ENCODE data around the gene CAMK2B. TPM values are rescaled to one million over a fixed set of nuclear protein-coding genes. Genes with fewer than 3 reads are reported as not detected.

Gene CAMK2B
- total and polyA plus RNA-seq, 9 donors, result 3.1 to 13.9 (median 10.1) TPM

GRCh38 chr7:44224080-44224973 is 101.1 kb downstream of the CAMK2B start:
- peaks cover 42% of the 10 kb centered on the region for H3K4me1 ChIP-seq (ENCODE audit: control insufficient read depth, insufficient read depth, low read length)
- H3K27me3 ChIP-seq (ENCODE audit: control insufficient read depth, insufficient read depth, low read length), result peaks cover 2% of the 10 kb centered on the region
- no peak overlapping the region for H3K27ac ChIP-seq (ENCODE audit: low read length)
- H3K36me3 ChIP-seq (ENCODE audit: control insufficient read depth, insufficient read depth, low read length), result no peaks in the 10 kb centered on the region
- no peak overlapping the region for H3K4me3 ChIP-seq (ENCODE audit: low read length)
- peaks cover 3% of the 10 kb centered on the region for H3K9me3 ChIP-seq (replicated peaks; ENCODE audit: control insufficient read depth, low read depth, low read length)
- no peak for DNase-seq
- whole genome bisulfite sequencing (ENCODE audit: insufficient coverage), result 45% methylated on average over 10 of the region's 18 CpGs

- WGBS (ENCODE audit: insufficient coverage), result 33% methylated on average over 4 of the region's 5 CpGs
- H3K4me1 ChIP-seq (ENCODE audit: control insufficient read depth, insufficient read depth, low read length), result peaks cover 47% of the 10 kb centered on the region
- no peaks in the 10 kb centered on the region for H3K36me3 ChIP-seq (ENCODE audit: control insufficient read depth, insufficient read depth, low read length)
- peaks cover 9% of the 10 kb centered on the region for H3K9me3 ChIP-seq (replicated peaks; ENCODE audit: control insufficient read depth, low read depth, low read length)
- H3K4me3 ChIP-seq (ENCODE audit: low read length), result no peak overlapping the region
- DNase-seq, result no peak
- no peak overlapping the region for H3K27ac ChIP-seq (ENCODE audit: low read length)
- H3K27me3 ChIP-seq (ENCODE audit: control insufficient read depth, insufficient read depth, low read length), result peaks cover 2% of the 10 kb centered on the region
Measured at GRCh38 chr7:44223362-44224079, 101.9 kb downstream of the CAMK2B start.

GRCh38 chr7:44222776-44223261 is 102.6 kb downstream of the CAMK2B start:
- H3K27ac ChIP-seq (ENCODE audit: low read length), result no peak overlapping the region
- no peaks in the 10 kb centered on the region for H3K36me3 ChIP-seq (ENCODE audit: control insufficient read depth, insufficient read depth, low read length)
- 84% methylated on average over 11 of the region's 11 CpGs for WGBS (ENCODE audit: insufficient coverage)
- peaks cover 9% of the 10 kb centered on the region for H3K9me3 ChIP-seq (replicated peaks; ENCODE audit: control insufficient read depth, low read depth, low read length)
- peaks cover 2% of the 10 kb centered on the region for H3K27me3 ChIP-seq (ENCODE audit: control insufficient read depth, insufficient read depth, low read length)
- H3K4me3 ChIP-seq (ENCODE audit: low read length), result no peak overlapping the region
- DNase-seq, result no peak
- peaks cover 54% of the 10 kb centered on the region for H3K4me1 ChIP-seq (ENCODE audit: control insufficient read depth, insufficient read depth, low read length)

- 79% methylated on average over 10 of the region's 11 CpGs for WGBS (ENCODE audit: insufficient coverage)
- no peak for DNase-seq
- Histone ChIP-seq H3K27ac (ENCODE audit: low read length) (no peak overlapping the region), H3K36me3 (ENCODE audit: control insufficient read depth, insufficient read depth, low read length) (no peaks in the 10 kb centered on the region), H3K9me3 (replicated peaks; ENCODE audit: control insufficient read depth, low read depth, low read length) (peaks cover 9% of the 10 kb centered on the region), H3K4me3 (ENCODE audit: low read length) (no peak overlapping the region), H3K4me1 (ENCODE audit: control insufficient read depth, insufficient read depth, low read length) (peaks cover 61% of the 10 kb centered on the region), H3K27me3 (ENCODE audit: control insufficient read depth, insufficient read depth, low read length) (peaks cover 2% of the 10 kb centered on the region)
Measured at GRCh38 chr7:44222074-44222473, 103.3 kb downstream of the CAMK2B start.

GRCh38 chr7:44221231-44221791 is 104.1 kb downstream of the CAMK2B start:
- H3K4me1 ChIP-seq (ENCODE audit: control insufficient read depth, insufficient read depth, low read length), result peaks cover 66% of the 10 kb centered on the region
- H3K4me3 ChIP-seq (ENCODE audit: low read length), result no peak overlapping the region
- H3K27ac ChIP-seq (ENCODE audit: low read length), result no peak overlapping the region
- no peak for DNase-seq
- peaks cover 2% of the 10 kb centered on the region for H3K27me3 ChIP-seq (ENCODE audit: control insufficient read depth, insufficient read depth, low read length)
- 41% methylated on average over 28 of the region's 30 CpGs for WGBS (ENCODE audit: insufficient coverage)
- no peaks in the 10 kb centered on the region for H3K36me3 ChIP-seq (ENCODE audit: control insufficient read depth, insufficient read depth, low read length)
- peaks cover 9% of the 10 kb centered on the region for H3K9me3 ChIP-seq (replicated peaks; ENCODE audit: control insufficient read depth, low read depth, low read length)

GRCh38 chr7:44220358-44221112 is 104.9 kb downstream of the CAMK2B start:
- 89% methylated on average over 15 of the region's 24 CpGs for WGBS (ENCODE audit: insufficient coverage)
- peaks cover 66% of the 10 kb centered on the region for H3K4me1 ChIP-seq (ENCODE audit: control insufficient read depth, insufficient read depth, low read length)
- DNase-seq, result no peak
- no peak overlapping the region for H3K4me3 ChIP-seq (ENCODE audit: low read length)
- no peaks in the 10 kb centered on the region for H3K36me3 ChIP-seq (ENCODE audit: control insufficient read depth, insufficient read depth, low read length)
- no peak overlapping the region for H3K27ac ChIP-seq (ENCODE audit: low read length)
- peaks cover 9% of the 10 kb centered on the region for H3K9me3 ChIP-seq (replicated peaks; ENCODE audit: control insufficient read depth, low read depth, low read length)
- peaks cover 2% of the 10 kb centered on the region for H3K27me3 ChIP-seq (ENCODE audit: control insufficient read depth, insufficient read depth, low read length)

DNA sequence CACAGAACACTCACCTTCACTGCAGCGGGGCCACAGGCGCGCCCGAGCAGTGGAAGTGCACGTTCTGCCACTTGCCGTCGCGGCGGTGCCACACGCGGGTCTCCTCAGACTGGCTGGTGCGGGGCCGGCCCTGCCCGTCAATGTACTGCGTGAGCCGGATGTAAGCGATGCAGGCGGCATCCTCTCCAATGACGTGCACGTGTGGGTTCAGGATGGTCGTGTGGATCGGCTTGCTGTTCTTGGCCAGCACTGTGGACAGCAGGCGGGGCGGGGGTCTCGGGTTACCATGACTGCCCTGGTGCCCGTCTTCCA is 105.4 kb downstream of the CAMK2B start:
- H3K9me3 ChIP-seq (replicated peaks; ENCODE audit: control insufficient read depth, low read depth, low read length), result peaks cover 9% of the 10 kb centered on the region
- WGBS (ENCODE audit: insufficient coverage), result 92% methylated on average over 22 of the region's 26 CpGs
- H3K36me3 ChIP-seq (ENCODE audit: control insufficient read depth, insufficient read depth, low read length), result no peaks in the 10 kb centered on the region
- peaks cover 2% of the 10 kb centered on the region for H3K27me3 ChIP-seq (ENCODE audit: control insufficient read depth, insufficient read depth, low read length)
- H3K4me1 ChIP-seq (ENCODE audit: control insufficient read depth, insufficient read depth, low read length), result peaks cover 64% of the 10 kb centered on the region
- no peak for DNase-seq
- H3K27ac ChIP-seq (ENCODE audit: low read length), result no peak overlapping the region
- no peak overlapping the region for H3K4me3 ChIP-seq (ENCODE audit: low read length)

- Histone ChIP-seq H3K27ac (ENCODE audit: low read length) (no peak overlapping the region), H3K9me3 (replicated peaks; ENCODE audit: control insufficient read depth, low read depth, low read length) (peaks cover 9% of the 10 kb centered on the region), H3K4me3 (ENCODE audit: low read length) (no peak overlapping the region), H3K4me1 (ENCODE audit: control insufficient read depth, insufficient read depth, low read length) (peaks cover 64% of the 10 kb centered on the region), H3K36me3 (ENCODE audit: control insufficient read depth, insufficient read depth, low read length) (no peaks in the 10 kb centered on the region), H3K27me3 (ENCODE audit: control insufficient read depth, insufficient read depth, low read length) (peaks cover 2% of the 10 kb centered on the region)
- WGBS (ENCODE audit: insufficient coverage), result 91% methylated on average over 15 of the region's 18 CpGs
- DNase-seq, result no peak
Measured at GRCh38 chr7:44219371-44220045, 105.9 kb downstream of the CAMK2B start.

DNA sequence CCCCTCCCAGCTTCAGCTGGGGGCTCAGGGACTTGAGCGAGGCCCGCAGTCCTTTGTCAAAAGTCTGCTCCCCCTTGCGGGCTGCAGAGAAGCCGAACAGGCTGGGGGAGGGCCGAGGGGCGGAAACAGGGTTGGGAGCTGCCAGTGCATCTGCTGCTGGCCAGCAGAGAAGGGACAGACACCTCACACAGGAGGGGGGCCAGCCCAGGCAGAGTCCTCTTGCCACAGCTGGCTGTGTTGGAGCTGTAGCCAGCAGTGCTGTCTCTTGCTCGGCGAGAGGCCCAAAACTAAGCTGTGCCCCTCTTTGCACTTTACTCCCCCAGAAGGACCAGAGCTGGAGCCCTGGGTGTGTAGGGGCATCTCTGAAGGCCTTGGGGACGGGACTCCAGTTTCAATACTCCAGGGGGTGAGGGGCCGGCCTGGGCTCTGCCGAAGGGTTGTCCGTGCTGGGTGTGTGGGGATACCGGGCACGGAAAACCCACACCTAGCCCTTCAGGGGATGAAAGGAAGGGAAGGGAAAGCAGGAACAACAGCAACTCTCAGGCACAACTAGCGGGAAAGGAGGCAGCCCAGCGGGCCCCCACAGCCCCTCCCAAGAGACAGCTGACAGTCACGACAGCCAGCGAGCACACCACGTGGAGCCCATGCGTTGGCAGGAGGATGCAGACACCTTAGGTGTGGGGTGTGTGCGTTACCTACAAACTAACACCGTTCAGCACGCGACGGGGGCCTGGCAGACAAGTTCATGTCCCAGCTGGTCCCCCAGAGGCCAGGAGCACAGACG is 106.8 kb downstream of the CAMK2B start:
- Histone ChIP-seq H3K4me1 (ENCODE audit: control insufficient read depth, insufficient read depth, low read length) (peaks cover 63% of the 10 kb centered on the region), H3K36me3 (ENCODE audit: control insufficient read depth, insufficient read depth, low read length) (peaks cover 7% of the 10 kb centered on the region), H3K27me3 (ENCODE audit: control insufficient read depth, insufficient read depth, low read length) (peaks cover 2% of the 10 kb centered on the region), H3K9me3 (replicated peaks; ENCODE audit: control insufficient read depth, low read depth, low read length) (peaks cover 9% of the 10 kb centered on the region), H3K27ac (ENCODE audit: low read length) (no peak overlapping the region), H3K4me3 (ENCODE audit: low read length) (no peak overlapping the region)
- 49% methylated on average over 11 of the region's 26 CpGs for WGBS (ENCODE audit: insufficient coverage)
- peak; percentile 79 for DNase-seq
